GM12878 (cell line): ENCODE results near the gene RPS6KA2. TPM values are rescaled to one million over a fixed set of nuclear protein-coding genes. Genes with fewer than 3 reads are reported as not detected.

ENCODE experiments used
- ATAC-seq: fragments of 200-7000 bp; cut with Tn5 transposase; 3 replicates; pipeline ENCODE4 v1.9.1; 2020; ENCODE audit warnings: mild to moderate bottlenecking, moderate library complexity
- BruUV-seq: library from RNA; stranded (reverse); fragments of 400-500 nt; replicated peaks from 2 replicates; lab custom pipeline; 2021; lab: Mats Ljungman, UMichigan
- CTCF ChIA-PET: fragments of 300-600 bp; sonication (Branson Sonifier 250); formaldehyde crosslinking; extraction: SDS; loops from one replicate; lab custom pipeline; 2021; ENCODE audit warnings: inconsistent platforms; lab: Yijun Ruan, JAX
- POLR2A ChIA-PET: fragments of 350-600 bp; formaldehyde crosslinking; extraction: SDS; loops from one replicate; lab custom pipeline; 2021; ENCODE audit warnings: inconsistent platforms; lab: Charles Lee
- RAD21 ChIA-PET: fragments of 300-600 bp; sonication (Branson Sonifier 250); formaldehyde crosslinking; loops from one replicate; lab custom pipeline; 2023; ENCODE audit warnings: antibody characterized with exemption; ENCODE audit not compliant: unreplicated experiment; lab: Charles Lee
- SMC1A ChIA-PET: fragments of 300-600 bp; sonication (Branson Sonifier 250); formaldehyde crosslinking; loops from one replicate; lab custom pipeline; 2023; ENCODE audit not compliant: unreplicated experiment, uncharacterized antibody; lab: Charles Lee
- DNase-seq: peaks from one replicate; pipeline ENCODE4 v3.0.0-alpha.2; 2011; ENCODE audit warnings: low read depth, low spot score
- FAIRE-seq: peaks from 3 replicates; lab custom pipeline; 2011; peaks lifted over from hg19 to GRCh38; lab: Jason Lieb, UNC
- H2AFZ ChIP-seq: 2 replicates; pipeline ENCODE4 v1.6.0; 2011; ENCODE audit warnings: low read depth, low read length, control low read depth; ENCODE audit not compliant: control insufficient read depth
- H3K27ac ChIP-seq: 2 replicates; pipeline ENCODE4 v1.5.1; 2011; ENCODE audit warnings: control low read depth; ENCODE audit not compliant: control insufficient read depth, insufficient read depth
- H3K27me3 ChIP-seq, 2 experiments: replicated peaks in 1 of 2; 2 replicates each; pipeline versions ENCODE4 v1.6.0 to v1.6.1; 2011; ENCODE audit warnings: low read length in 1 of 2; ENCODE audit not compliant: control insufficient read depth in 2 of 2, insufficient read depth in 2 of 2
- H3K36me3 ChIP-seq, 2 experiments: 2 replicates each; pipeline ENCODE4 v1.5.1; 2011; ENCODE audit warnings: low read length in 1 of 2; ENCODE audit not compliant: control insufficient read depth in 2 of 2, insufficient read depth in 2 of 2
- H3K4me1 ChIP-seq: 2 replicates; pipeline ENCODE4 v1.6.1; 2011; ENCODE audit warnings: mild to moderate bottlenecking, low read length, moderate library complexity, mixed read lengths; ENCODE audit not compliant: control insufficient read depth, insufficient read depth
- H3K4me2 ChIP-seq: 2 replicates; pipeline ENCODE4 v1.6.0; 2011; ENCODE audit warnings: control low read depth; ENCODE audit not compliant: control insufficient read depth, insufficient read depth
- H3K4me3 ChIP-seq: fragments of 200-600 bp; sonication (generic); 2 replicates; pipeline ENCODE4 v1.5.1; 2016
- H3K79me2 ChIP-seq: 2 replicates; pipeline ENCODE4 v1.6.0; 2011; ENCODE audit warnings: low read length; ENCODE audit not compliant: control insufficient read depth, insufficient read depth
- H3K9ac ChIP-seq: 2 replicates; pipeline ENCODE4 v1.8.0; 2011; ENCODE audit warnings: low read length, control low read depth, mixed read lengths; ENCODE audit not compliant: control insufficient read depth, insufficient read depth
- H3K9me3 ChIP-seq: replicated peaks from 3 replicates; pipeline ENCODE4 v1.5.1; 2011; ENCODE audit warnings: mild to moderate bottlenecking, low read length; ENCODE audit not compliant: control insufficient read depth, insufficient read depth
- H4K20me1 ChIP-seq: 2 replicates; pipeline ENCODE4 v1.6.0; 2011; ENCODE audit not compliant: control insufficient read depth, insufficient read depth
- DPF2 ChIP-seq: fragments of 450-650 bp; IDR thresholded peaks from 2 replicates; pipeline ENCODE4 v1.6.1; 2017; ENCODE audit warnings: mild to moderate bottlenecking
- FOXK2 ChIP-seq: fragments of 450-650 bp; IDR thresholded peaks from 2 replicates; pipeline ENCODE4 v1.6.1; 2017; ENCODE audit warnings: mild to moderate bottlenecking, moderate library complexity
- HCFC1 ChIP-seq: fragments of 150-350 bp; IDR thresholded peaks from 2 replicates; pipeline ENCODE4 v1.6.1; 2014; ENCODE audit warnings: low read length
- JUND ChIP-seq: IDR thresholded peaks from 2 replicates; pipeline ENCODE4 v1.6.1; 2012; ENCODE audit warnings: low read depth, mild to moderate bottlenecking, low read length, improper control_type of control experiment, moderate library complexity
- KLF5 ChIP-seq: fragments of 450-650 bp; IDR thresholded peaks from 2 replicates; pipeline ENCODE4 v1.6.1; 2014; ENCODE audit warnings: mild to moderate bottlenecking; ENCODE audit not compliant: partially characterized antibody
- MEF2B ChIP-seq: fragments of 450-650 bp; IDR thresholded peaks from 2 replicates; pipeline ENCODE4 v1.6.1; 2018; ENCODE audit warnings: mild to moderate bottlenecking, moderate library complexity; ENCODE audit not compliant: partially characterized antibody, poor library complexity, severe bottlenecking
- NR2F1 ChIP-seq: fragments of 450-650 bp; conservative IDR thresholded peaks from 2 replicates; pipeline ENCODE4 v1.6.1; 2017; ENCODE audit warnings: mild to moderate bottlenecking
- PKNOX1 ChIP-seq: fragments of 450-650 bp; IDR thresholded peaks from 2 replicates; pipeline ENCODE4 v1.6.1; 2016; ENCODE audit warnings: mild to moderate bottlenecking
- PRDM15 ChIP-seq: fragments of 450-650 bp; formaldehyde crosslinking; IDR thresholded peaks from 2 replicates; pipeline ENCODE4 v1.4.0; 2020; ENCODE audit warnings: mild to moderate bottlenecking, moderate library complexity
- SMC3 ChIP-seq: IDR thresholded peaks from 2 replicates; pipeline ENCODE4 v1.6.1; 2011; ENCODE audit warnings: low read length, improper control_type of control experiment, borderline replicate concordance
- SREBF2 ChIP-seq: IDR thresholded peaks from 2 replicates; pipeline ENCODE4 v1.6.1; 2012; ENCODE audit warnings: mild to moderate bottlenecking, low read length
- ZNF207 ChIP-seq: fragments of 450-650 bp; IDR thresholded peaks from 2 replicates; pipeline ENCODE4 v1.6.1; 2014; ENCODE audit warnings: antibody characterized with exemption, mild to moderate bottlenecking, borderline replicate concordance
- ZNF24 ChIP-seq: fragments of 450-650 bp; IDR thresholded peaks from 2 replicates; pipeline ENCODE4 v1.6.1; 2017; ENCODE audit warnings: antibody characterized with exemption, mild to moderate bottlenecking
- WGBS: methylation state at CpG from one replicate; pipeline ENCODE4 v1.1.6; 2016; ENCODE audit warnings: low lambda C conversion rate; ENCODE audit not compliant: insufficient replicate concordance, insufficient coverage; ENCODE audit errors: missing lambda C conversion rate; 5-methylcytosine and 5-hydroxymethylcytosine counted together
- in situ Hi-C: fragments of 300-500 bp; cut with MboI; formaldehyde crosslinking; loops from 9 replicates; pipeline ENCODE4 v1.14.3; 2018; ENCODE audit warnings: mixed read lengths
- intact Hi-C: fragments of 100-400 bp; cut with micrococcal nuclease; formaldehyde crosslinking; loops from one replicate; pipeline ENCODE4 v1.14.2; 2022; ENCODE audit not compliant: unreplicated experiment
- polyA plus RNA-seq, 11 experiments: library from polyadenylated mRNA; depleted of rRNA in 4 of 11; unstranded in 6 of 11; stranded (reverse) in 5 of 11; fragments of >200 nt; fragmentation: Nextera tagmentation in 4 of 11; fragmentation: Illumina TruSeq in 1 of 11; extraction: Ambion mirVana in 4 of 11; extraction: Trizol in 1 of 11; gene quantifications; 1 replicate in 1 of 11; 2 replicates in 10 of 11; pipeline versions ENCODE4 v1.2.1 to v1.2.3, GENCODE V29; 2011 to 2016; ENCODE audit warnings: inconsistent platforms in 2 of 11, missing spikeins in 2 of 11, low read depth in 1 of 11
- total RNA-seq, 4 experiments: library from RNA; depleted of rRNA in 3 of 4; stranded (reverse); fragments of >200 nt in 3 of 4; fragmentation: Illumina TruSeq in 1 of 4; extraction: Trizol in 1 of 4; gene quantifications; 2 replicates each; pipeline versions ENCODE4 v1.2.1 to v1.2.3, GENCODE V29; 2013 to 2021

The RPS6KA2 gene
- total and polyA plus RNA-seq, 10 of the 15 experiments (the other 5 are each of a cell fraction or from before 2014, with no cell fraction given), result 0.02 to 1.0 (median 0.22) TPM; not detected in 1

- CTCF ChIA-PET, result interaction anchor here (1.3 kb wide), 1 partner anchor 14 kb away, joined by 3 read pairs; no protein-coding TSS in a partner anchor
- SMC1A ChIA-PET, result no interaction called here
- DNase-seq (no peak), FAIRE-seq (no peak)
- no TSS peak for BruUV-seq
- Histone ChIP-seq H4K20me1 (no peaks in the 10 kb centered on the region), H3K4me1 (no peaks in the 10 kb centered on the region), H3K4me2 (no peak overlapping the region), H3K9me3 (peaks cover 3% of the 10 kb centered on the region; the same call in 2 of the 3 replicates), H3K36me3 (no peaks in the 10 kb centered on the region), H3K27me3 (no peaks in the 10 kb centered on the region), H2AFZ (no peak overlapping the region)
- RAD21 ChIA-PET, result no interaction called here
- TF ChIP-seq ZNF207 (no peak), SREBF2 (no peak)
- TF ChIP-seq, all 136 proteins: peak for 0
- Histone ChIP-seq H3K4me3 (no peak overlapping the region), H3K79me2 (no peaks in the 10 kb centered on the region), H3K9ac (no peak overlapping the region), H3K27ac (no peak overlapping the region)
- POLR2A ChIA-PET, result interaction anchor here (0.5 kb wide), 1 partner anchor 106 kb away, joined by 4 read pairs; no protein-coding TSS in a partner anchor
- intact Hi-C loops (no loop called here), in situ Hi-C loops (no loop called here)
- no peak for ATAC-seq
- 80% methylated on average over 11 of the region's 11 CpGs for WGBS
Observed at GRCh38 chr6:166575205-166575604, 51.8 kb downstream of the RPS6KA2 start.

- intact Hi-C loops, result no loop called here
- DNase-seq (no peak), ATAC-seq (no peak), FAIRE-seq (no peak)
- Histone ChIP-seq H3K27me3 (no peaks in the 10 kb centered on the region), H2AFZ (no peak overlapping the region), H4K20me1 (no peaks in the 10 kb centered on the region), H3K9ac (no peak overlapping the region), H3K27ac (no peak overlapping the region), H3K36me3 (no peaks in the 10 kb centered on the region), H3K4me3 (no peak overlapping the region), H3K4me2 (no peak overlapping the region), H3K4me1 (no peaks in the 10 kb centered on the region), H3K79me2 (no peaks in the 10 kb centered on the region), H3K9me3 (peaks cover 3% of the 10 kb centered on the region; the same call in 2 of the 3 replicates)
- in situ Hi-C loops, result no loop called here
- RAD21 ChIA-PET, result no interaction called here
- 60% methylated on average over 18 of the region's 18 CpGs for WGBS
- no TSS peak for BruUV-seq
- CTCF ChIA-PET, result no interaction called here
- SMC1A ChIA-PET, result no interaction called here
- POLR2A ChIA-PET, result no interaction called here
- TF ChIP-seq MEF2B (no peak), PKNOX1 (no peak), KLF5 (no peak), JUND (no peak), NR2F1 (no peak), ZNF207 (no peak), DPF2 (no peak), HCFC1 (no peak), SMC3 (no peak), FOXK2 (no peak), PRDM15 (CRISPR knock-in tag) (no peak), ZNF24 (no peak)
Observed at GRCh38 chr6:166573511-166574216, 53.4 kb downstream of the RPS6KA2 start.
